Mesangial cell (primary cell): ENCODE measurements around the gene TMEM79. TPM values are rescaled to one million over a fixed set of nuclear protein-coding genes. Genes with fewer than 3 reads are reported as not detected.

Experiments
- total RNA-seq: library from RNA; depleted of rRNA; stranded (reverse); fragments of >200 nt; gene quantifications from 2 replicates; pipeline ENCODE4 v1.2.3, GENCODE V29; 2015

Gene TMEM79, protein sequence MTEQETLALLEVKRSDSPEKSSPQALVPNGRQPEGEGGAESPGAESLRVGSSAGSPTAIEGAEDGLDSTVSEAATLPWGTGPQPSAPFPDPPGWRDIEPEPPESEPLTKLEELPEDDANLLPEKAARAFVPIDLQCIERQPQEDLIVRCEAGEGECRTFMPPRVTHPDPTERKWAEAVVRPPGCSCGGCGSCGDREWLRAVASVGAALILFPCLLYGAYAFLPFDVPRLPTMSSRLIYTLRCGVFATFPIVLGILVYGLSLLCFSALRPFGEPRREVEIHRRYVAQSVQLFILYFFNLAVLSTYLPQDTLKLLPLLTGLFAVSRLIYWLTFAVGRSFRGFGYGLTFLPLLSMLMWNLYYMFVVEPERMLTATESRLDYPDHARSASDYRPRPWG
- 1.8 and 2.0 TPM in 2 replicates for total RNA-seq

DNA sequence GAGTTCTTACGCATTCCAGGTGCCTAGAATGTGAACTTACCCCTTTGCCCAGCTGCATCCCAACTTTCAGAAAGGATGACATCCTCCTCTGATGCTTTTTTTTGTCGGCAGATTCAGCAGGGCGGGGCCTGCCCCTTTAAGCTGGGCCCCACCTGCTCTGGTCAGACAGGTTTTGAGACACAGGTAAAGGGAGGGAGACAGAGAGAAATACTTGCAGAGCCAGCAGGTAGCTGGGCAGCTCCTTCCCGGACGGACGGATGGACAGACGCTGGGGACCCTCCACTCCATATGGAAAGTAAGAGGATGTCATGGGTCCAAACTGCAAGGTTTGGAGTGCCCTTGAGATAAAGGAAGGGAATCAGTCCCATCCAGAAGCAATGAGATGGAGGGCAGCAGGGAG lies at the start of gene TMEM79:
TSS of gene TMEM79 (plus strand) at position 214 of the 400 bp plus-strand sequence. CDS start 902 bp downstream, outside the sequence.

DNA sequence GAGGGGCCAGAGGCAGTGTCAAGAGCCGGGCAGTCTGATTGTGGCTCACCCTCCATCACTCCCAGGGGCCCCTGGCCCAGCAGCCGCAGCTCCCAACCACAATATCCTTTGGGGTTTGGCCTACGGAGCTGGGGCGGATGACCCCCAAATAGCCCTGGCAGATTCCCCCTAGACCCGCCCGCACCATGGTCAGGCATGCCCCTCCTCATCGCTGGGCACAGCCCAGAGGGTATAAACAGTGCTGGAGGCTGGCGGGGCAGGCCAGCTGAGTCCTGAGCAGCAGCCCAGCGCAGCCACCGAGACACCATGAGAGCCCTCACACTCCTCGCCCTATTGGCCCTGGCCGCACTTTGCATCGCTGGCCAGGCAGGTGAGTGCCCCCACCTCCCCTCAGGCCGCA lies 42.2 kb upstream of the TMEM79 start, which contains the start of gene BGLAP:
TSS of gene BGLAP (plus strand) at position 259 of the 400 bp plus-strand sequence. CDS start at position 307, 48 bp downstream.

DNA sequence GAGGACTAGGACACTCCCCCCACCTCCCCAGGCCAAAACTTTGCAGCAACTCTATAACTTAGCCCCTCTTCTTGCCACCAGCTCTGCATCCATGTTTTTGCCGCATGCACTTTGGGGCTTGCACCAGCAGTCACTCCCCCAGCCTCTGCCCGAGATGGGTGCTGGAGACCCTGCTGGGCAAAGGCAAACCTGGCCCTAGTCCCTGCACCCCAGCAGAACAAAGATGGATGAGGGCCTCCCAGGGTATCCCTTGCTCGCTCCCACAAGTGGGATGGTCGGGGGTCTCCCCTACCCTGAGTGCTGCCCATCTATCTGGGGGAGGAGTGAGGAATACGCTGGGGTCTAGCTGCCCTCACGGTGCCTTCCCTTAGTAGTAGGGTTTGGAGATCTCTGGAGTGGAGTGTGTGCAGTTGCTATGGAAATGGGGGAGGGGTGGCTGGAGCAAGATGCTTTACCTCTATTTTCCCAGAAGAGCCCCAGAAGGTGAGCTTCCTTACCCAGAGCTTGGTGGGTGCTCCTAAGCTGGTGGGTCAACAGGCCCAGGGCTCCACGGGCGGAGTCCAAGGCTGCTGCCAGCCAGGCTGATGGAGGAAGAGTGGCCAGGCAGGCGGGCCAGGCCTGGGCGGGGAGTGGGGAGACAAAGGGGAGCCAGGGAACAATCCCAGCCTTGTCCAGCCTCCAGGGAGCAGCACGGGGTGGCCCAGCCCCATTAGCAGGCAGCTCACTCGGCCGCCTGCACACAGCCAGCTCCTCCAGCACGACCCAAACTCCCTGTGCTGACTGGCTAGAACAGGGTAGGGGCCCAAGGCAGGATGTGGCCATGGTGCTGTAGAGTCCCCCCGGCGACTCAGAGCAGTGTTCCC lies 36.4 kb upstream of the TMEM79 start, which contains the start of gene PAQR6:
TSS of gene PAQR6 (minus strand) at position 597 of the 863 bp plus-strand sequence. CDS start 1,325 bp downstream, outside the sequence.

DNA sequence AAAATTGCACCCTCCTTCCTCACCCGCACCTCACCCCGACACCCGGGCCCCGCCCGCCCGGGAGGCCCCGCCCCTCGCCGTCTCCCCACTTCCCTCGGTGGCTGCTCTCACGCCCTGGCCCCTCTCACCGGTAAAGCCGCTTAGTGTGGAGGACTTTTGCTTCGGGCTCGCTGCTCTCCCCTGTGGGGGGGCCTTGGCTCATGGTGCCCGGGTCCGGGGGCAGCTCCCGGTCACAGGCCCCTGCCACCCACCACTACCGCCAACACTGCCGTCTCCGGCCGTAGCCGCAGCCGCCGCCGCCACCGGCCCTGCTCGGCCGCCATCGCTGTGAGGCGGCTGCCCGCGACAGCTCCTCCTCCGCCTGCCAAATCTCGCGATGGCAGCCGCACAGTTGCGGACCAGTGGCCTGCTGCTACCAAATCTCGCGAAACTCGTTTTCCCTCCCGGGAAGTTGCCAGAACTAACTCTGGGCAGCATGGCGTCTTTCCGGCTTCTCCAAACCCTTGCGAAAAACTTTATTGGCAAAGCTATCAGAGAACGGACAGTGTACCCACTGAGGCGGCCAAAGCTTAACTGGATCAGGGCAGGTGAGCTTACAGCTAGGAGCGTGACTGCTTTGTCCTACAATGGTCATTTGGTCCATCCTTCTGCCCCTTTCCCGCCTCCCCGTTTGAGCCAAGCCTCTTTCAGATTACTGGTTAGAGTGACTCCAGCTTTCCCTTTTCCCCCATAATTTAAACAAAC lies 1.5 kb upstream of the TMEM79 start, which contains the start of gene SMG5:
TSS of gene SMG5 (minus strand) at position 347 of the 744 bp plus-strand sequence. CDS start at position 202, 145 bp downstream.

DNA sequence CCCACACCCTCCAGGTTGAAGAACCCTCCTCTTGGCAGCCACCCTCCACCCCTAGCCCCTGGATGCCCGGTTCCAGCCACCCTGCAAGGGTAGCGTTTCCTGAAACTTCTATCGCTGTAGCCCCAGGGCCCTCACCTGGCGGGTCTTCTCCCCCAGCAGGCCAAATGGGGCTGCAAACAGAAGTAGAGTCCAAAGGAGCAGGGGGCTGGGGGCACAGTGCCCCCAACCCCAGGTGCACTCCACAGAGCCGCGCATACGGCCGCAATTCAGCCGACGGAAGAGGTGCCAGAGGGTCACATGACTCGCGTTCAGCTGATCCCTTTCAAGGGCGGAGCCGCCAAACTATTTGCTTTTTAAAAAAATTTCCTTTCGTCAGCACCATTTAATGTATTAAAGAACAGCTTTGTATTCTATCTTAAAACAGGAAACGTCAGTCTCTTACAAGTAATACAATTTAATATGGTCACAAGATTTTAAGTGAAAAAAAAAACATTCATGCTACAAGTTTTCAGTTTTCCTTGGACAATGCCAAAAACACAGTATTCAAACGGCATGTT lies 11.3 kb downstream of the TMEM79 start, which contains the start of gene GLMP:
TSS of gene GLMP (minus strand) at position 289 of the 557 bp plus-strand sequence. CDS start at position 255, 34 bp downstream.

DNA sequence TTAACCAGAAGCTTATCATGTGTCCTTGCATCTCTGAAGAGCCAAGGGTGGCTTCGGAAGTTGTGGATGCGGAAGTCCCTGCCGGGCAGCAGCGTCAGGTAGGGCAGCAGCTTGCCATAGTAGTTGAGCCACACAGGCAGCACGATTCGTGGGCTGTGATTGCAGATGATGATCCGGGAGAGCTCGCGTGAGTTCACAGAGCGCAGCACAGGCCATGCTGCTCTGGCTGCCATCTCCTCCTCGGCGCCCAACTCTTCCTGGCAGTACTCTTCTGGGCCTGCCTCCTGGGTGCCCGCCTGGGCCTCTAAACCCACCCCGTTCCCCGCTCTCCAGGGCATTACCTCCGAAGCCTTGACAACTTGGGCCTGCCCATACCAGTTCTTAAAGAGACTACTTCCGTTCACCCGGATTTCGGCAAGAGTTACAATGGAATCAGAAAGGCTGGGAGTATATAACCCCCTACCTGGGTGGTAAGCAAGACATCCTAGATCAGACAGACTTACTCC lies 14.8 kb downstream of the TMEM79 start, which contains the start of gene VHLL:
TSS of gene VHLL (minus strand) at position 456 of the 506 bp plus-strand sequence. CDS start at position 338, 118 bp downstream.

DNA sequence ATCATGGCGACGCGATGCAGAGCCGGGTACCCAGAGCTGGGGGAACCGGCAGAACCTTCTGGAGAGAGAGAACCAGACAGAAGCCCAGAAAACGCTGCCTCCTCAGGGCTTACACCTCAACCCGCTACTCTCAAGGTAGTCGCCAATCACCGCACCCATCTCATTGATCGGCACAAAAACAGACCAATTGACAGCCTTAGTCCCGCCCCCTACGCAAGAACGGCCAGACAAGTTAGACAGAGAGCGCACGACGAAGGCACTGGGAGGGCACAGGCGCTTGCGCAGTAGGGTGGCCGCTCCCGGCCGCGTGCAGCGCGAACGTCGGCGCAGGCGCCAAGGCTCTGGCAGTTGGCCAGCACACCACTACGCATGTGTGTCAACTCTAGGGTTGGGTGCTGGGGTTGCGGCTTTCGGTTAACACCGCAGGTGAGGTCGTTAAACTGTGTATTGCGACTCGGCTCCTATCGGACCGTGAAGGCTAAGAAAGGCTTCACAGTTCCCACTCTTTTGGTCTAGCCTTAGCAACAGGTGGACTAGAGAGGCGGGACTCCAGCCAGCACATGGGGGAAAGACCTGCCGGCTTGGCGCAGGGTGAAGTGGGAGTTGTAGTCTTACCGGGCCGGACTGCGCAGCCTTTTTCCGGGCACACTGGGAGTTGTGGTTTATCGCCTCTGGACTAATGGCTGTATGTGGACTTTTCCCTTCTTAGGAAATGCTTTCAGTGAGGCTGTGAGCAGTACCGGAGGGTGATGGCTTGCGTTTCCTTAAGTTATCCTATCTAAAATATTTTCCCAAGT lies 54.3 kb downstream of the TMEM79 start, which contains the start of the genes CCT3 and TSACC:
TSS of gene CCT3 (minus strand) at position 113 of the 797 bp plus-strand sequence. CDS start at position 5, 108 bp downstream.
TSS of gene TSACC (plus strand) at position 347 of the 797 bp plus-strand sequence. CDS start 1,232 bp downstream, outside the sequence.

Other genes starting within 250 kb of the TMEM79 start
- gene UBQLN4, start 230.5 kb upstream of the TMEM79 start, total RNA-seq = 22.8 and 27.9 TPM in 2 replicates
- 79.5 and 116 TPM in 2 replicates for gene LAMTOR2, start 229.5 kb upstream of the TMEM79 start, total RNA-seq
- gene RAB25, start 223.2 kb upstream of the TMEM79 start, total RNA-seq = 0.89 and 1.3 TPM in 2 replicates
- gene MEX3A, start 201.9 kb upstream of the TMEM79 start, total RNA-seq = 15.6 and 23.7 TPM in 2 replicates
- gene LMNA, start 169.6 kb upstream of the TMEM79 start, total RNA-seq = 315 and 512 TPM in 2 replicates
- 0.49 and 2.4 TPM in 2 replicates for gene SEMA4A, start 130.7 kb upstream of the TMEM79 start, total RNA-seq
- 15.2 and 17.6 TPM in 2 replicates for gene SLC25A44, start 90.2 kb upstream of the TMEM79 start, total RNA-seq
- 70.9 and 77.5 TPM in 2 replicates for gene PMF1, start 71.3 kb upstream of the TMEM79 start, total RNA-seq
- gene BGLAP, start 42.1 kb upstream of the TMEM79 start, total RNA-seq = 0.51 TPM in 1 of 2 replicates, not detected in the other
- 0.49 and 1.0 TPM in 2 replicates for gene PAQR6, start 36.3 kb upstream of the TMEM79 start, total RNA-seq
- gene SMG5, start 1.5 kb upstream of the TMEM79 start, total RNA-seq = 54.9 and 59.6 TPM in 2 replicates
- 76.4 and 179 TPM in 2 replicates for gene GLMP, start 11.4 kb downstream of the TMEM79 start, total RNA-seq
- not detected in 2 replicates for gene VHLL, start 15.0 kb downstream of the TMEM79 start, total RNA-seq
- gene CCT3, start 54.0 kb downstream of the TMEM79 start, total RNA-seq = 315 and 547 TPM in 2 replicates
- gene TSACC, start 54.2 kb downstream of the TMEM79 start, total RNA-seq = 0.76 TPM in 1 of 2 replicates, not detected in the other
- not detected in 2 replicates for gene RHBG, start 84.9 kb downstream of the TMEM79 start, total RNA-seq
- 16.5 and 30.7 TPM in 2 replicates for gene MEF2D, start 216.4 kb downstream of the TMEM79 start, total RNA-seq